MM.1S (cell line): Measurements from ENCODE around the gene RINL.

Source experiments
- DNase-seq: peaks from one replicate; pipeline ENCODE4 v3.0.0-alpha.2; 2015
- H2AFZ ChIP-seq: fragments of 300-600 bp; sonication (generic); 2 replicates; pipeline ENCODE4 v1.6.0; 2016; ENCODE audit warnings: antibody characterized with exemption, low read length
- H3F3A ChIP-seq: fragments of 300-600 bp; sonication (generic); 2 replicates; pipeline ENCODE4 v1.6.1; 2016; ENCODE audit warnings: mild to moderate bottlenecking, antibody characterized with exemption, low read length, moderate library complexity, mixed read lengths; ENCODE audit not compliant: insufficient read depth
- H3K27ac ChIP-seq: fragments of 300-600 bp; sonication (generic); 2 replicates; pipeline ENCODE4 v1.5.1; 2016; ENCODE audit warnings: mild to moderate bottlenecking, low read length
- H3K27me3 ChIP-seq: fragments of 300-600 bp; sonication (generic); replicated peaks from 2 replicates; pipeline ENCODE4 v1.6.0; 2016; ENCODE audit warnings: low read length; ENCODE audit not compliant: insufficient read depth
- H3K36me3 ChIP-seq: fragments of 300-600 bp; sonication (generic); replicated peaks from 2 replicates; pipeline ENCODE4 v1.6.1; 2016; ENCODE audit warnings: mild to moderate bottlenecking, low read length, mixed read lengths; ENCODE audit not compliant: insufficient read depth
- H3K4me1 ChIP-seq: fragments of 300-600 bp; sonication (generic); 2 replicates; pipeline ENCODE4 v1.6.1; 2016; ENCODE audit warnings: low read length, mixed read lengths
- H3K4me2 ChIP-seq: fragments of 300-600 bp; sonication (generic); 2 replicates; pipeline ENCODE4 v1.6.0; 2016; ENCODE audit warnings: low read depth, low read length
- H3K4me3 ChIP-seq: fragments of 300-600 bp; sonication (generic); 2 replicates; pipeline ENCODE4 v1.5.1; 2016; ENCODE audit warnings: low read length, mixed read lengths
- H3K79me2 ChIP-seq: fragments of 300-600 bp; sonication (generic); 2 replicates; pipeline ENCODE4 v1.6.1; 2016; ENCODE audit warnings: mixed run types, low read length, mixed read lengths
- H3K9ac ChIP-seq: fragments of 300-600 bp; sonication (generic); 2 replicates; pipeline ENCODE4 v1.6.1; 2016; ENCODE audit warnings: low read length, mixed read lengths
- H3K9me2 ChIP-seq: fragments of 300-600 bp; sonication (generic); replicated peaks from 2 replicates; pipeline ENCODE4 v1.6.1; 2016; ENCODE audit warnings: mild to moderate bottlenecking, low read length, mixed read lengths; ENCODE audit not compliant: insufficient read depth
- H3K9me3 ChIP-seq: fragments of 300-600 bp; sonication (generic); replicated peaks from 2 replicates; pipeline ENCODE4 v1.6.1; 2016; ENCODE audit warnings: mild to moderate bottlenecking, low read length, mixed read lengths; ENCODE audit not compliant: insufficient read depth
- H4K20me1 ChIP-seq: fragments of 300-600 bp; sonication (generic); 2 replicates; pipeline ENCODE4 v1.6.1; 2016; ENCODE audit warnings: mild to moderate bottlenecking, low read length, moderate library complexity, mixed read lengths; ENCODE audit not compliant: insufficient read depth
- CTCF ChIP-seq: fragments of 300-600 bp; sonication (generic); IDR thresholded peaks from 2 replicates; pipeline ENCODE4 v1.5.1; 2016; ENCODE audit warnings: antibody characterized with exemption, low read length, mixed read lengths
- EZH2 ChIP-seq: fragments of 300-600 bp; sonication (generic); optimal IDR thresholded peaks from 2 replicates; pipeline ENCODE3; 2017; ENCODE audit warnings: low read depth, mild to moderate bottlenecking, antibody characterized with exemption, low read length, mixed read lengths
- EZH2phosphoT487 ChIP-seq: fragments of 300-600 bp; sonication (generic); IDR thresholded peaks from 2 replicates; pipeline ENCODE4 v1.6.1; 2018; ENCODE audit warnings: antibody characterized with exemption, low read length

The RINL gene

GRCh38 chr19:38877781-38878574 is at the start of gene RINL:
RINL (minus strand) TSS chr19:38878275; CDS start chr19:38876742, 1,533 bp downstream.
- Histone ChIP-seq H3K4me2 (peak within 1 kb of the TSS; percentile 100), H3F3A (peaks cover 21% of the 10 kb centered on the region), H2AFZ (peak within 1 kb of the TSS; percentile 75), H3K9me2 (no peaks in the 10 kb centered on the region), H3K9ac (peak within 1 kb of the TSS; percentile 89), H4K20me1 (no peaks in the 10 kb centered on the region), H3K9me3 (no peaks in the 10 kb centered on the region), H3K79me2 (no peaks in the 10 kb centered on the region; the same call in 1 of the 2 replicates), H3K27ac (peak within 1 kb of the TSS; percentile 95), H3K4me3 (peak within 1 kb of the TSS; percentile 66), H3K4me1 (peaks cover 18% of the 10 kb centered on the region), H3K27me3 (no peaks in the 10 kb centered on the region), H3K36me3 (no peaks in the 10 kb centered on the region)
- TF ChIP-seq CTCF (no peak), EZH2phosphoT487 (no peak), EZH2 (no peak)
- DNase-seq, result peak; percentile 88

GRCh38 chr19:38924388-38924787 is 46.3 kb upstream of the RINL start:
- Histone ChIP-seq H3F3A (no peaks in the 10 kb centered on the region), H4K20me1 (no peaks in the 10 kb centered on the region), H3K79me2 (peaks cover 5% of the 10 kb centered on the region), H3K27me3 (no peaks in the 10 kb centered on the region), H3K4me1 (0 out of 2 replicates have a peak, but pooled peaks cover 1% of the 10 kb centered on the region), H2AFZ (no peak overlapping the region), H3K27ac (no peak overlapping the region), H3K9me2 (no peaks in the 10 kb centered on the region), H3K4me2 (no peak overlapping the region), H3K4me3 (no peak overlapping the region), H3K9me3 (no peaks in the 10 kb centered on the region), H3K36me3 (no peaks in the 10 kb centered on the region), H3K9ac (no peak overlapping the region)
- TF ChIP-seq EZH2 (no peak), CTCF (no peak), EZH2phosphoT487 (no peak)
- no peak for DNase-seq

- no peaks in the 10 kb centered on the region for H3K36me3 ChIP-seq
- no peak overlapping the region for H3K9ac ChIP-seq
- H4K20me1 ChIP-seq, result no peaks in the 10 kb centered on the region
- H3K4me3 ChIP-seq, result no peak overlapping the region
- H3K4me1 ChIP-seq, result no peaks in the 10 kb centered on the region
- no peak overlapping the region for H2AFZ ChIP-seq
- H3K9me2 ChIP-seq, result no peaks in the 10 kb centered on the region
- H3K4me2 ChIP-seq, result no peak overlapping the region
- H3K27ac ChIP-seq, result no peak overlapping the region
- DNase-seq, result no peak
- no peaks in the 10 kb centered on the region for H3F3A ChIP-seq
- H3K9me3 ChIP-seq, result no peaks in the 10 kb centered on the region
- TF ChIP-seq EZH2, result no peak
- TF ChIP-seq EZH2phosphoT487, result no peak
- no peak for TF ChIP-seq CTCF
- no peaks in the 10 kb centered on the region for H3K27me3 ChIP-seq
- no peaks in the 10 kb centered on the region for H3K79me2 ChIP-seq
These were observed 44.4 kb upstream of the RINL start for GRCh38 chr19:38922482-38922881.
